ENCODE measurements around the gene SETD6.
A peak's percentile ranks its signal among the peaks of the same experiment; 100 is the strongest.

SETD6 gene

GRCh38 chr16:58508671-58509251 lies 6.6 kb upstream of the SETD6 start:
- no peak for FAIRE-seq
- no peak for DNase-seq (ENCODE audit: insufficient read length, low spot score)

GRCh38 chr16:58509256-58510096 lies 5.8 kb upstream of the SETD6 start:
- no peak for FAIRE-seq
- no peak for TF ChIP-seq POLR2A (IDR thresholded peaks at IDR 0.05; ENCODE audit: low read depth, low read length)
- no peak for DNase-seq (ENCODE audit: insufficient read length, low spot score)

More at GRCh38 chr16:58508671-58509251, 6.6 kb upstream of the SETD6 start:
- TF ChIP-seq POLR2A (IDR thresholded peaks at IDR 0.05; ENCODE audit: low read depth, low read length): no peak

DNA sequence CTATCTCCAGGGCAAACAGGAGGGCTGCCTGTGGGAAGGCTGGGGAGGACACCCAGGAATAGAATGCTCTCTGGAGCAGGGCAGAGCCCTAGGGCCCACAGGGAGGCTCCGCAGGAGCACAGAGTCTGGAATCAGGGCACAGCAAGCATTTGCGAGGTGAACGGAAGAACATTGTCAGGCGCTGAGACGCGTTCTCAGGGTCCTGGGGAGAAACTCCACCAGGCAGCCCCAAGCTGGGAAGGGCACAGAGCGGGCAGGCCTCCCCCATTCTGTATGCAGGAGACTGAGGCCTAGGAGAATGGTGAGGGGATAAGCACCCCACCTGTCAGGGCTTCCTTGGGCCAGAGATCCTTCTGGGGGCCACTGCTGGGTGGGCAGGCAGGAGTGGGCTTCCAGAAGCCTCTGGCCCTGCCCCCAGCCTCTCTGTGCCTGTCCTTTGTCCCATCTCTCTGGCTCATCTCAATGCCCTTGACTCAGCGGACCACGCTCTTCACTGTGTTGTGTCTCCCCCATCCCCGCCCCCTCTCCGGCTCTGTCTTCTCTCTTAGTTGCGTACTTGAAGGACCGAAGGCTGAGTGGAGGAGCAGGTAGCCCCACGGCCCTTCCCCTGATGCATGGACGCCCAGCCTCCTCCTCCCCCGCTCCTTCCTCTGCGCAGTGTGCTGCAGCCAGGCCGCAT lies 5.1 kb upstream of the SETD6 start:
- DNase-seq (ENCODE audit: insufficient read length, low spot score) (no peak), FAIRE-seq (no peak)
- TF ChIP-seq POLR2A (IDR thresholded peaks at IDR 0.05; ENCODE audit: low read depth, low read length): no peak

DNA sequence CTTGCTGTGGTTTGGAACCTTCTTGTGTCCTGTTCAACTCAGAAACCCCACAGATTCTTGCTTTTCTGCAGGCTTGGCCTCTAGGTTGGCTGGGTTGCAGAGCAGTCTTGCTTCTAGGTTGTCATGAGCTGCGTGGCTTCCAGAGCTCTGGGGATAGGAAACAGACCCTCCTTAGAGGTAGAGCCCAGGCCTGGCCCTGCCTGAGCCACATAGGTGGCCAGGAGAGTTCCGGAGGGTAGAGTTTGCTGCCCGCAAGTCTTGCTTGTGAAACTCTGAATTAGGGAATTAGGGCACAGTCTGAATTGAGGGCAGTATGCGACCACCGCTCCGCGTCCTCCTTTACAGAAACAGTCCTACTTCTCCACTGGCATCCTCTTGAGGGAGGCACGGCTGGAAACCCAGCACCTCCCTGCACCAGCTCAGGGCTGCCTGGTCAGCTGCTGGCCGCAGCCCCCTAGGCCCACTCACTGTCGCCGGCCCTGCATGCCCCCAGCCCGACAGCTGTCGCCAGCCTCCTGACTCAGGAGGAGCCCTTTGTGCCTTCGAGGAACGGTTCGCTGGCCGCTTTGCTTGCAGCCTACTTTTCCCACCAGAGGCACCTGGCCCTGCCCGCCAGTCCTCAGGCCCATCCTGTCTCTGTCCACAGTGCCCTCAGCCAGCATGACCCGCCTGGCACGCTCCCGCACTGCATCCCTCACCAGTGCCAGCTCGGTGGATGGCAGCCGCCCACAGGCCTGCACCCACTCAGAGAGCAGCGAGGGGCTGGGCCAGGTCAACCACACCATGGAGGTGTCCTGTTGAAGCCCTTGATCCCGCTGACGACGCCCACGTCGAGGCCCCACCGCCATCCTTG lies 4.3 kb upstream of the SETD6 start:
- TF ChIP-seq POLR2A (IDR thresholded peaks at IDR 0.05; ENCODE audit: low read depth, low read length): no peak
- no peak for DNase-seq (ENCODE audit: insufficient read length, low spot score)
- FAIRE-seq: no peak

DNA sequence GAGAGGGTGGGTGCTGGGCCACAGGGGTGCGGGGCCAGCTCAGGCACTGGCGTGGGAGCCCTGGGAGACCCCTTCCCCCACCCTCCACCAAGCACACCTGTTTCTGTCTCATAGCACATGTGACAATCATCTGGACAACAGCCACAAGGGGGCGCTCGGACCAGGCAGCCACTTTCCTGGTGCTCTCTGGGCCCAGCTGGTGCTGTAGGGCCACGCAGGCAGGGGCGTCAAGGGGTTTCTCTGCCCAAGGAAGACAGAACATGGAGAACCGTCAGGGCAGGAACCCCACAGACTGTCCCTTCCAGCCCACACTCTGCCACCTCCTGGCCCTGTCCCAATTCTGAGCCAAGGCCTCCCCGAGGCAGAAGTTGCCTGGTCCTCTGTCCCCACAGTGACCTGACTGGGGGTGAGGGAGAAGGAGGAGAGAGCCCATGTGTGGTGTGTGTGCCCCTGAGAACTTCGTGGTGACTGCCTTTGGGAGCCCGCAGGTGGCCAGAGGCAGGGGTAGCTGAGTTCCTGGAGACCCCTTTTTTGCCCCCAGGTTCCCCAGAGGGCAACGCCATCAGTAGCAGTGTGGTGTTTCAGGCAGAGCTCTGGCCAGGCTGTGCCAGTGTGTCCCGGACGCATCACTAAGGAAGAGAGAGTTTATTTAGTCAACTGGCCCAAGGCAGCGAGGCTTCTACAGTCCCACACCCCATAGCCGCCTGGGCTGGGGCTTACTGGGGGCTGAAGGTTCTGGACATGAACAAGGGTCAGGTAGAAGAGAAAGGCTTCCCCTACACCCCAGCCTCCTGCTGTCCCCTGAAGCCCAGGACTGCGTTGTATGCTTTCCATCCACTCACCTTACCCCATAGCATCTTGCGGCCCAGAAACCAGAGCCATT lies 3.1 kb upstream of the SETD6 start:
- no peak for FAIRE-seq
- TF ChIP-seq POLR2A (IDR thresholded peaks at IDR 0.05; ENCODE audit: low read depth, low read length): no peak
- peak; percentile 58 for DNase-seq (ENCODE audit: insufficient read length, low spot score)

DNA sequence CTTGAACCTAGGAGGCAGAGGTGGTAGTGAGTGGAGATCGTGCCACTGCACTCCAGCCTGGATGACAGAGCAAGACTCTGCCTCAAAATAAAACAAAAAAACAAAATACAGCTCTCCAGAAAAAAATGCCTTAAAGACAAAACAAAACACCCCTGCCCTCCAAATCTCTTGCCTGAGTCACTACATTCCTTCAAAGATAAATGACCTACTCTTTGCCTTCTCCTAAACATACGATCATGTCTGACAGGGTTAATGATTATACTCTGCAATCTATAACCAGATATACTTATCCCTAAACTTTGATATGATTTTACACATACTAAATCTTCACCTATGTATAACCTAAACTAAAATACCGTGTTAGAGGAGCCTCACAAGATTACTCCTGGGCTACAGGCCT lies 1.4 kb upstream of the SETD6 start:
- FAIRE-seq: no peak
- TF ChIP-seq POLR2A (IDR thresholded peaks at IDR 0.05; ENCODE audit: low read depth, low read length): no peak
- DNase-seq (ENCODE audit: insufficient read length, low spot score): no peak

DNA sequence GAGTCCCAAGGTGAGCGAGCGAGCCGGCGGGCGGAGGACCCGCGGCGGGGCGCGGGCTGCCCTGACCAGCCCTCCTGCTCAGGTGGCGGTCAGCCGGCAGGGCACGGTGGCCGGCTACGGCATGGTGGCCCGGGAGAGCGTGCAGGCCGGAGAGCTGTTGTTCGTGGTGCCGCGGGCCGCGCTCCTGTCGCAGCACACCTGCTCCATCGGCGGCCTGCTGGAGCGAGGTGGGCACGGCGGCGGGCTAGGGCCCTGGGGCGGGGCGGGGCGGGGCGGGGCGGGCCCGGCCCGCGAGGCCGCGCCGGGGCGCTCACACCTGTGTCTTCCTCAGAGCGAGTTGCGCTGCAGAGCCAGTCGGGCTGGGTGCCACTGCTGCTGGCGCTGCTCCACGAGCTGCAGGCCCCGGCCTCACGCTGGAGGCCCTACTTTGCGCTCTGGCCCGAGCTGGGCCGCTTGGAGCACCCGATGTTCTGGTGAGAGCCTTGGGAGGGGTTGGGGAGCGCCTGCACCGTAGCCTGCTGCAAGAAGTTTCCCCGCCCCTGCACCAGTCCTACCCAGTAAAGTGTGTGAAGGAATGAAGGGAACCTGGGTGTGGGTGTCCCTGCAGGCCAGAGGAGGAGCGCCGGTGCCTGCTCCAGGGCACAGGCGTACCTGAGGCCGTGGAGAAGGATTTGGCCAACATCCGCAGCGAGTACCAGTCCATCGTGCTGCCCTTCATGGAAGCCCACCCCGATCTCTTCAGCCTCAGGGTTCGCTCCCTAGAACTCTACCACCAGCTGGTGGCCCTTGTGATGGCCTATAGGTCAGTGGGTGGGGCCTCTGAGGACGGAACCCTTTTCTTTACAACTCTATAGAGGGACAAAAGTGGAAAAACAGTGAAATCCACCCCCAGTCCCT lies 802 bp downstream of the SETD6 start:
- TF ChIP-seq POLR2A (IDR thresholded peaks at IDR 0.05; ENCODE audit: low read depth, low read length): no peak; the same call in 1 of the 2 replicates
- no peak for FAIRE-seq
- DNase-seq (ENCODE audit: insufficient read length, low spot score): no peak

GRCh38 chr16:58516768-58517107 lies 1.4 kb downstream of the SETD6 start:
- no peak for TF ChIP-seq POLR2A (IDR thresholded peaks at IDR 0.05; ENCODE audit: low read depth, low read length)
- DNase-seq (ENCODE audit: insufficient read length, low spot score) (no peak), FAIRE-seq (no peak)

- no peak for TF ChIP-seq POLR2A (IDR thresholded peaks at IDR 0.05; ENCODE audit: low read depth, low read length)
- FAIRE-seq (no peak), DNase-seq (ENCODE audit: insufficient read length, low spot score) (no peak)
These were observed 3.0 kb downstream of the SETD6 start for GRCh38 chr16:58518083-58518979.

DNA sequence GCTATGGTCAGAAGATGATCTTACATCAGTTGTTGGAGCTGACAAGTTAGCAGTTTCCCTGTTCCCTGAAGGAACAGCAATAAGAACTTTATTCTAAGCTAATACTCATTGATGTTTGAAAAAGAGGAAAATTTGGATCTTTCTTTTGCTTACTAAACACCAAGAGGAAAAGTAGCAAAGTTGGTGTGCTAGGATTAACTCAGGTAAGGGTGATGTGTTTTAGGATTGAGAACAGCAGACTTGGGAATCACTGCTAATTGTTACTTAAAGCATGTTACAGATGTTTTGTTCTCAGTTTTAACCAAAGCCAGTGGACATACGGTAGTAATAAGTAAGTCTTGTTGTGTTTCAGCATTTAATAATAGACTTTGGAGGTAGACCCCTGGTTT lies 3.7 kb downstream of the SETD6 start:
- TF ChIP-seq POLR2A (IDR thresholded peaks at IDR 0.05; ENCODE audit: low read depth, low read length): no peak
- no peak for FAIRE-seq
- DNase-seq (ENCODE audit: insufficient read length, low spot score): no peak

GRCh38 chr16:58519707-58520106 lies 4.4 kb downstream of the SETD6 start:
- FAIRE-seq: no peak
- no peak for DNase-seq (ENCODE audit: insufficient read length, low spot score)
- no peak for TF ChIP-seq POLR2A (IDR thresholded peaks at IDR 0.05; ENCODE audit: low read depth, low read length)
